Activated CD8-positive, alpha-beta memory T cell treated with anti-CD3 and anti-CD28 coated beads for 1 hour (primary cell): ENCODE results near the gene BNIPL.

Source experiments
- DNase-seq, 2 donors: peaks; one replicate each; pipeline ENCODE4 v3.0.0-alpha.2; 2020; ENCODE audit warnings: low read depth in 1 of 2; ENCODE audit errors: extremely low read depth in 1 of 2

The BNIPL gene

GRCh38 chr1:151056149-151056548 lies 19.8 kb downstream of the BNIPL start:
- no peak for DNase-seq

GRCh38 chr1:151058692-151059091 lies 22.3 kb downstream of the BNIPL start:
- DNase-seq, result no peak

DNA sequence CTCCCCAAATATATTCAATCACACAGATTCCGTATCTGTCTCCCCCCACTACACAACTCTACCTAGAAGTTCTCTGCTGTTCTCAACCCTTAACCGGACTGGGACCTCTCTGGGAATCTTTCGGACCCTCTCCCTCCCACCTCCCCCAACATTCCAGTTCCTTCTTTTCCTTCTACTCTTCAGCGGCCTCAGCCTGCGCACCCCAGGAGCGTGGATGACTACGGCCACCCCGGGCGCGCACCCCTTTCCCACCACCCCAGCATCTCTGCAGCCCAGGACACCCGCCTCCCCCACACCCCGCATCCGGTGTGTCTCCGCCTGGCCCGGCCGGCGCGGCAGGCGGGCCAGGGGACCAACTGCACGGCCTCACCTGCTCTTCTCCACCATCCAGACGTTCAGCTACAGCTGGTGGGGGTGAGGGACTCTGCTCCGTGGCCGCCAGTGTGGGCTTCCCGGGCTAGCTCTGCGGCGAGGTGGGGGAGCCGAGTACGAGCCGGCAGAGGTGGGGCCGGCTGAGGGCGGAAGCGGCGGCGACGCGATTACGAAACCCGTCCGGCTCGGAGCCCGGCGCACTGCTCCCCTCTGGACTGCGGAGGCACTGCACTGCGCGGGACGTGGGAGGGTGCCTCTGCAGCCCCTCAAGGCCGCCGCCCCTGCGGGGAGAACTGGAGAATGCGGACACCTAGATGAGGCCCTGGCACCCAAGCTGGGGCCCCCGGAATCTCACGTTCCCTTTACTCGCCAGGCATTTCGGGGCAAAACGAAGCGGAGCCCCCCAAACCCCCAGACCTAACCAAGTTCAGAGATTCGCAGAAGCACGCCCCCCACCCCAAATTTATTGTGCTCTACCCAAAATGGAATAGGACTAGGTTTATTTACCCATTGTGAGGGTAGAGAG lies 23.0 kb downstream of the BNIPL start, which contains the start of gene CDC42SE1:
Gene CDC42SE1, minus strand, starts transcription at position 514 of the 898 bp plus-strand sequence. CDS start 3,892 bp downstream, outside the sequence.
- peak; percentile 53 to 72 for DNase-seq

GRCh38 chr1:151060007-151060656 lies 23.7 kb downstream of the BNIPL start, which contains the start of gene MLLT11:
TSS of gene MLLT11 (plus strand) at chr1:151060397. CDS start at chr1:151067225, 6,828 bp downstream.
- no peak for DNase-seq

DNA sequence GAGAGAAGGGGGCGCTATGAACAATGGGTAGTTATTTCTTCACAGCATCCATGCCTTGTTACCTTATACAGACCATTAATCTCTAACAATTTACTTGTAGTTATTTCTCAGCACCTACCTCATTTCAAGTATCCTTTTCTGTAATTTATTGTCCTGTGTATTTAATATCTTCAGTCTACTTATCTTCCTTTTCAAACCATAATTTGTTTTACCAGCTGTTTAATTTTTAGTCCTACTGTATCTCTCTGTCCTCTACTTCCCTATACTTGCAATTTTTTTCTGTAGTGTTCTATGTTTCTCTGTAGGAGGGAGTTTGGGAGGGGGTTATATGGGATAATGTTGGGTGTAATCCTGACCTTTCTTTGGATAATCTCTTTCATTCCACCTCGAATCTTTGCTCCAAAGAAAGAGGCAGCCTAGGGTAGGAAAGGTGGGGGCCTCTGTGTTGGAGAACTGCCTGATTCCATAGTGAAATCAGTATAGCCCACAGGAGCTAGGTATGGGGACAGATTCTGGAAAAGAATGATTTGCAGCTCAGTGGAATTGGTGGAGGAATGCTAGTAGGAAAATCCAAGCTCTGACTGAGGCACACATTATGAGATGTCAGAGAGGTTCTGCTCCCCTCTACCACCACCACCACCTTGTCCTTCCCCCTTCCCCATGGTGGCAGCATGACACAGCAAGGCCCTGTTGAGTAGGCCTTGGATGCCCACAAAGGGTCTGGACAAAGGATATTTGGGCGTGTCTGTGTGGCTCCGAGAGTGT lies 24.5 kb downstream of the BNIPL start:
- DNase-seq, result no peak

GRCh38 chr1:151061704-151062103 lies 25.3 kb downstream of the BNIPL start:
- no peak for DNase-seq

GRCh38 chr1:151062741-151063371 lies 26.5 kb downstream of the BNIPL start:
- no peak for DNase-seq

DNA sequence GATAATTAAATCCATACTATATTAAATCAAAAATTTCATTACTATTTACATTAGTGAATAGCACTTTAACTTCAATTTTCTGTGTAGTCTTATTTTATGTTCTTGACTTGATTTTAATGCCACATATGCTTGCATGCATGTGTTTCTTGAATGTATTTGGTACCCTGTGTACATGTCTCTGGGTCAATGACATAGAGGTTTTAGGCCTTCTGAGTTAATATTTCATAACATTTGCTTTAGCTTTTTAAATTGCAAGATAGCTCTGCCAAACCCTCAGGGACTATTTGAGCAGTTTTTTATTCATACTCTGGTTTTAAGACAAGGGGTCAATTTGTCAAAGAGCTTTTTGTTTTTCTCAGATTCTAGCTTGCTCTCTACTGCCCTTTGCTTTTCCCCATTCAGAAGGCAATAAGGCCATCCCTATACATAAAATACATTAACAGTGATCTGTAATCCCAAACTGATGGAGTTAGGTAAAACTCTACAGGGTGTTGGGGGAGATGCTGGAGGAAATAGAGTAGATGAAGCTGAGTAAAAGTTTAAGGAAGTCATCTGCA lies 28.8 kb downstream of the BNIPL start:
- DNase-seq, result no peak

GRCh38 chr1:151067185-151067584 lies 30.8 kb downstream of the BNIPL start:
- DNase-seq, result no peak

GRCh38 chr1:151069103-151069486 lies 32.7 kb downstream of the BNIPL start:
- no peak for DNase-seq

GRCh38 chr1:151070474-151071276 lies 34.3 kb downstream of the BNIPL start, which contains the start of gene GABPB2:
TSS of gene GABPB2 (plus strand) at chr1:151070761. CDS start at chr1:151088190, 17,429 bp downstream.
- DNase-seq, result peak; percentile 78 to 80

DNA sequence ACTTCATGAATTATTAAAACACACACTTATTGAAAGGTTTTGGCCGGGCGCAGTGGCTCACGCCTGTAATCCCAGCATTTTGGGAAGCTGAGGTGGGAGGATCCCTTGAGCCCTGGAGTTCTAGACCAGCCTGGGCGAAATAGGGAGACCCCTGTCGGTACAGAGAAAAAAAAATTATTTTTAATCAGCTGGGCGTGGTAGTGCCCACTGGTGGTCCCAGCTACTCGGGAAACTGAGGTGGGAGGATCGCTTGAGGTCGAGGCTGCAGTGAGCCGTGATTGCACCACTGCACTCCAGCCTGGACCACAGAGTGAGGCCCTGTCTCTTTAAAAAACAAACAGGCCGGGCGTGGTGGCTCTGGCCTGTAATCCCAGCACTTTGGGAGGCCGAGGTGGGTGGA lies 35.8 kb downstream of the BNIPL start:
- no peak for DNase-seq

GRCh38 chr1:151085953-151086559 lies 49.7 kb downstream of the BNIPL start:
- DNase-seq, result no peak
